HCT116 (cell line): Measurements from ENCODE around the gene HEATR3.

Experiments used
- POLR2A ChIP-seq: IDR thresholded peaks from 2 replicates; pipeline ENCODE4 v1.7.0; 2011; ENCODE audit warnings: borderline replicate concordance; ENCODE audit not compliant: insufficient read depth, insufficient read length; ENCODE audit errors: extremely low read depth
- REST ChIP-seq: IDR thresholded peaks from 2 replicates; pipeline ENCODE4 v1.6.1; 2012; ENCODE audit warnings: low read depth
- SRF ChIP-seq: IDR thresholded peaks from 2 replicates; pipeline ENCODE4 v1.6.1; 2012; ENCODE audit warnings: low read depth
- TF ChIP-seq, protein P1 (sequence below), 3 experiments: fragments of 200-600 bp in 1 of 3; sonication (generic) in 1 of 3; IDR thresholded peaks in 2 of 3; conservative IDR thresholded peaks in 1 of 3; 2 replicates each; pipeline ENCODE4 v1.5.1; 2012 to 2017; ENCODE audit warnings: low read depth in 2 of 3, low read length in 2 of 3, antibody characterized with exemption in 1 of 3, borderline replicate concordance in 1 of 3, control low read depth in 1 of 3, mild to moderate bottlenecking in 1 of 3, mixed read lengths in 1 of 3, mixed run types in 1 of 3, moderate library complexity in 1 of 3; ENCODE audit not compliant: insufficient read depth in 1 of 3

GRCh38 chr16:50038756-50039529 is 26.8 kb upstream of the HEATR3 start:
- TF ChIP-seq SRF (no peak), POLR2A (no peak), REST (no peak)
- TF ChIP-seq, protein P1, sequence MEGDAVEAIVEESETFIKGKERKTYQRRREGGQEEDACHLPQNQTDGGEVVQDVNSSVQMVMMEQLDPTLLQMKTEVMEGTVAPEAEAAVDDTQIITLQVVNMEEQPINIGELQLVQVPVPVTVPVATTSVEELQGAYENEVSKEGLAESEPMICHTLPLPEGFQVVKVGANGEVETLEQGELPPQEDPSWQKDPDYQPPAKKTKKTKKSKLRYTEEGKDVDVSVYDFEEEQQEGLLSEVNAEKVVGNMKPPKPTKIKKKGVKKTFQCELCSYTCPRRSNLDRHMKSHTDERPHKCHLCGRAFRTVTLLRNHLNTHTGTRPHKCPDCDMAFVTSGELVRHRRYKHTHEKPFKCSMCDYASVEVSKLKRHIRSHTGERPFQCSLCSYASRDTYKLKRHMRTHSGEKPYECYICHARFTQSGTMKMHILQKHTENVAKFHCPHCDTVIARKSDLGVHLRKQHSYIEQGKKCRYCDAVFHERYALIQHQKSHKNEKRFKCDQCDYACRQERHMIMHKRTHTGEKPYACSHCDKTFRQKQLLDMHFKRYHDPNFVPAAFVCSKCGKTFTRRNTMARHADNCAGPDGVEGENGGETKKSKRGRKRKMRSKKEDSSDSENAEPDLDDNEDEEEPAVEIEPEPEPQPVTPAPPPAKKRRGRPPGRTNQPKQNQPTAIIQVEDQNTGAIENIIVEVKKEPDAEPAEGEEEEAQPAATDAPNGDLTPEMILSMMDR (IDR thresholded peaks at IDR 0.05 in 2 of 3, conservative IDR thresholded peaks at IDR 0.05 in 1 of 3; ENCODE audit: borderline replicate concordance in 1 of 3, insufficient read depth in 1 of 3, low read depth in 2 of 3, low read length in 2 of 3) = no peak
